ENCODE results near the gene TRIM4.
"Not testable (repeated sequence)": the region's sequence is repeated elsewhere in the genome, so short reads cannot be mapped to it uniquely, and the experiment has no call there.

DNA sequence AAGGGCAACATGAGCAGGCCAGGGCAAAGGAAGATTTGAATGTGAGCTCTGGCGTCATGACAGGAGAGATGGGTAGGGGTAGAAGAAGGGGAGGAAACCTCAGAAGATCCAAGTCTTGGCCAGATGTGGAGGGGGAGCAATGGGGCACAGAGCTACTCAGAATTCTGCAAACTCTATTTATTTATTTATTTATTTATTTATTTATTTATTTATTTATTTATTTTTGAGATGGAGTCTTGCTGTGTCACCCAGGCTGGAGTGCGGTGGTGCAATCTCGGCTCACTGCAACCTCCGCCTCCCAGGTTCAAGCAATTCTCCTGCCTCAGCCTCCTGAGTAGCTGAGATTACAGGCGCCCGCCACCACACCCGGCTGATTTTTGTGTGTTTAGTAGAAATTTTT, 35.3 kb upstream of the TRIM4 start:
- not testable (repeated sequence) for TF ChIP-seq POLR2AphosphoS5, CTCF, POLR2A (IDR thresholded peaks at IDR 0.05)
